Fibroblast of upper back skin (primary cell): ENCODE measurements around the gene SYNJ2.

Experiments used
- DNase-seq: peaks from one replicate; pipeline ENCODE4 v3.0.0-alpha.2; 2013

SYNJ2 gene

GRCh38 chr6:158015188-158015506 lies 33.5 kb downstream of the SYNJ2 start:
- DNase-seq, result no peak

GRCh38 chr6:158016571-158017383 lies 35.1 kb downstream of the SYNJ2 start:
- DNase-seq, result peak; percentile 43

GRCh38 chr6:158017621-158018040 lies 36.0 kb downstream of the SYNJ2 start:
- no peak for DNase-seq

- peak; percentile 61 for DNase-seq
Observed at GRCh38 chr6:158018041-158018771, 36.5 kb downstream of the SYNJ2 start.

GRCh38 chr6:158018851-158019361 lies 37.2 kb downstream of the SYNJ2 start:
- DNase-seq, result peak; percentile 60

- no peak for DNase-seq
Observed at GRCh38 chr6:158019416-158019815, 37.8 kb downstream of the SYNJ2 start.

GRCh38 chr6:158020272-158020711 lies 38.6 kb downstream of the SYNJ2 start:
- DNase-seq, result no peak

- no peak for DNase-seq
Observed at GRCh38 chr6:158020811-158021210, 39.1 kb downstream of the SYNJ2 start.

- DNase-seq, result no peak
Observed at GRCh38 chr6:158021376-158021775, 39.7 kb downstream of the SYNJ2 start.

GRCh38 chr6:158021814-158022748 lies 40.4 kb downstream of the SYNJ2 start:
- DNase-seq, result no peak

GRCh38 chr6:158022749-158023596 lies 41.3 kb downstream of the SYNJ2 start:
- no peak for DNase-seq

GRCh38 chr6:158023597-158023939 lies 41.9 kb downstream of the SYNJ2 start:
- no peak for DNase-seq

GRCh38 chr6:158024566-158025297 lies 43.1 kb downstream of the SYNJ2 start:
- no peak for DNase-seq

- DNase-seq, result peak; percentile 98
Observed at GRCh38 chr6:158026054-158026900, 44.6 kb downstream of the SYNJ2 start.

- DNase-seq, result no peak
Observed at GRCh38 chr6:158026901-158027589, 45.4 kb downstream of the SYNJ2 start.

GRCh38 chr6:158027590-158028285 lies 46.1 kb downstream of the SYNJ2 start:
- DNase-seq, result no peak

GRCh38 chr6:158028421-158028820 lies 46.8 kb downstream of the SYNJ2 start:
- DNase-seq, result no peak

GRCh38 chr6:158028876-158029275 lies 47.2 kb downstream of the SYNJ2 start:
- DNase-seq, result no peak

GRCh38 chr6:158029668-158030230 lies 48.1 kb downstream of the SYNJ2 start:
- no peak for DNase-seq
